ENCODE measurements around the gene PCSK9. TPM values are rescaled to one million over a fixed set of nuclear protein-coding genes. Genes with fewer than 3 reads are reported as not detected.

The PCSK9 gene
- total RNA-seq, 2 experiments from 2014 or later = not detected

DNA sequence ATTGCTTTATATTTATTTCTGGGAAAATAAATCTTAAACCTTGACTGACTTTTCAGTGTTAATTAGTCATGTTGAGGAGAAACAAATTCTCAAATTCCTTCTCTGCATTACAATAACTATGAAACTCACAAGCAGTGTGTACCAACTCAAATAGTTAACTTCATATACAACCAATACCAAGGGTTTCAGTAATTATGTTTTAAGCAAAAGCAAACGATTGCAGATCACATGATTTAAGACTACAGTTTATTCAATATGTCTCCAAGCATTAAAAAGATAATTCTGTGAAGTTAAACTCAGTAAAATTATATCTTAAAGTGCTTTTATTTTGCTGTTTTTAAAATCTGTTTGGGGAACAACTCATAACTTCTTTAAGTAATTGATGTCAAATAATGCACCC lies 28.6 kb downstream of the PCSK9 start:
- no peak for ATAC-seq (ENCODE audit: poor library complexity)
- DNase-seq = no peak
- no peak overlapping the region for H3K4me3 Mint-ChIP-seq
- POLR2A ChIA-PET = no interaction called here
- peaks cover 74% of the 10 kb centered on the region for H3K36me3 Mint-ChIP-seq (ENCODE audit: low read depth)
- no peaks in the 10 kb centered on the region for H3K9me3 Mint-ChIP-seq
- no peaks in the 10 kb centered on the region for H3K27me3 ChIP-seq (ENCODE audit: control insufficient read depth in 1 of 2, insufficient read depth in 2 of 2, low read length in 2 of 2)
- peaks cover 59% of the 10 kb centered on the region for H3K36me3 ChIP-seq (ENCODE audit: insufficient read depth, low read length)
- no peaks in the 10 kb centered on the region for H3K4me1 ChIP-seq (ENCODE audit: insufficient read depth, low read length)
- no peaks in the 10 kb centered on the region for H3K27me3 Mint-ChIP-seq
- TF ChIP-seq, protein P1, sequence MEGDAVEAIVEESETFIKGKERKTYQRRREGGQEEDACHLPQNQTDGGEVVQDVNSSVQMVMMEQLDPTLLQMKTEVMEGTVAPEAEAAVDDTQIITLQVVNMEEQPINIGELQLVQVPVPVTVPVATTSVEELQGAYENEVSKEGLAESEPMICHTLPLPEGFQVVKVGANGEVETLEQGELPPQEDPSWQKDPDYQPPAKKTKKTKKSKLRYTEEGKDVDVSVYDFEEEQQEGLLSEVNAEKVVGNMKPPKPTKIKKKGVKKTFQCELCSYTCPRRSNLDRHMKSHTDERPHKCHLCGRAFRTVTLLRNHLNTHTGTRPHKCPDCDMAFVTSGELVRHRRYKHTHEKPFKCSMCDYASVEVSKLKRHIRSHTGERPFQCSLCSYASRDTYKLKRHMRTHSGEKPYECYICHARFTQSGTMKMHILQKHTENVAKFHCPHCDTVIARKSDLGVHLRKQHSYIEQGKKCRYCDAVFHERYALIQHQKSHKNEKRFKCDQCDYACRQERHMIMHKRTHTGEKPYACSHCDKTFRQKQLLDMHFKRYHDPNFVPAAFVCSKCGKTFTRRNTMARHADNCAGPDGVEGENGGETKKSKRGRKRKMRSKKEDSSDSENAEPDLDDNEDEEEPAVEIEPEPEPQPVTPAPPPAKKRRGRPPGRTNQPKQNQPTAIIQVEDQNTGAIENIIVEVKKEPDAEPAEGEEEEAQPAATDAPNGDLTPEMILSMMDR (IDR thresholded peaks at IDR 0.05) = no peak
- H3K9me3 ChIP-seq (ENCODE audit: control insufficient read depth in 1 of 2, insufficient read depth in 1 of 2, low read length in 2 of 2) = no peaks in the 10 kb centered on the region
- intact Hi-C loops (cut with DNase I, micrococcal nuclease) = no loop called here
- H3K4me3 ChIP-seq (ENCODE audit: low read length) = no peak overlapping the region
- H3K27ac Mint-ChIP-seq = no peak overlapping the region
- H3K4me1 Mint-ChIP-seq (ENCODE audit: low read depth) = no peaks in the 10 kb centered on the region
- CTCF ChIA-PET = no interaction called here
- no peak overlapping the region for H3K27ac ChIP-seq (ENCODE audit: low read depth in 1 of 2, low read length in 2 of 2)

DNA sequence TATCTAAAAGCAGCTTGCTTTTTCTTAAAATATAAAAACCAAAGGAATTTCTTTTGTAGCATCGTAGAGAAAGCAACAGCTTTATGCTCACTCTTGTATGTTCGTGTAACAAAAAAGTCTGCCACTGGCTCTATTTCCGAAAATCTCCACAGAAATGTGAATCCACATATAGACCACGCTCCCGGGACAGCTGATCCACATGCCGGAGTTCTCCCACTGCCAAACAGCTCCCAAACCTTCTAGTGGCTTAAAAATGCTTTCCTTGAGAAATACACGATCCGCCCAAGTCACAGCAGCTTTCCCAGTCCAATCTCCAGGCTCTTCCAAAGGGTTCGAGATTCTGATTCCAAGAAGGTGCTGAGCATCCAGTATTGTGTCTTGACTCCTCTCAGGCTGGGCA lies 29.3 kb downstream of the PCSK9 start:
- no peaks in the 10 kb centered on the region for H3K4me1 ChIP-seq (ENCODE audit: insufficient read depth, low read length)
- H3K27me3 ChIP-seq (ENCODE audit: control insufficient read depth in 1 of 2, insufficient read depth in 2 of 2, low read length in 2 of 2) = no peaks in the 10 kb centered on the region
- DNase-seq (no peak), ATAC-seq (ENCODE audit: poor library complexity) (no peak)
- Mint-ChIP-seq H3K36me3 (ENCODE audit: low read depth) (peaks cover 81% of the 10 kb centered on the region), H3K27ac (no peak overlapping the region), H3K4me1 (ENCODE audit: low read depth) (no peaks in the 10 kb centered on the region), H3K27me3 (no peaks in the 10 kb centered on the region), H3K4me3 (no peak overlapping the region), H3K9me3 (no peaks in the 10 kb centered on the region)
- no peaks in the 10 kb centered on the region for H3K9me3 ChIP-seq (ENCODE audit: control insufficient read depth in 1 of 2, insufficient read depth in 1 of 2, low read length in 2 of 2)
- peaks cover 66% of the 10 kb centered on the region for H3K36me3 ChIP-seq (ENCODE audit: insufficient read depth, low read length)
- intact Hi-C loops (cut with DNase I, micrococcal nuclease) = no loop called here
- H3K27ac ChIP-seq (ENCODE audit: low read depth in 1 of 2, low read length in 2 of 2) = no peak overlapping the region
- POLR2A ChIA-PET = no interaction called here
- TF ChIP-seq, protein P1 (IDR thresholded peaks at IDR 0.05) = no peak
- no peak overlapping the region for H3K4me3 ChIP-seq (ENCODE audit: low read length)
- CTCF ChIA-PET = no interaction called here

DNA sequence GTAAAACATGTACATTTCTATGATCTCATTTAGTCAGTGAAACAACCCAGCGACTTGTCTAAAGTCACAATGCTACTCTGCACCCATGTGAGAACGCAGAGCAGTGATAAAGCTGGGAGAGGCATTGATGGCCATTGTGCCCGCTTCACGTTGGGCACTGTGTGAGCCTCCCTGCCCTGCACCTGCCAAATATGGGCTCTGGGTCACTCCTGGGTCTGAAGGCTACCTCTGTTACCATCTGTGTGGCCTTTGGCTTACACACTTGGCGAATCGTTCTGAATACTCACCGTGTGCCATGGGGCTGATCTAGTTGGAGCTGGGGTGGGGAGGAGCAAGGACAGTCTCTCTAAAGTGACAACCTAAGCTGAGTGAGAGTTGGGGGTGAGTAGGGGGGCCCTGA lies 29.9 kb downstream of the PCSK9 start:
- no peak overlapping the region for H3K4me3 ChIP-seq (ENCODE audit: low read length)
- no peaks in the 10 kb centered on the region for H3K4me1 ChIP-seq (ENCODE audit: insufficient read depth, low read length)
- TF ChIP-seq, protein P1 (IDR thresholded peaks at IDR 0.05) = no peak
- no peak for DNase-seq
- ChIA-PET POLR2A (no interaction called here), CTCF (interaction anchor here (0.7 kb wide), 2 partner anchors 9 to 162 kb away, joined by 3 to 4 read pairs; no protein-coding TSS in a partner anchor)
- intact Hi-C loops (cut with DNase I, micrococcal nuclease) = no loop called here
- no peaks in the 10 kb centered on the region for H3K9me3 Mint-ChIP-seq
- no peak for ATAC-seq (ENCODE audit: poor library complexity)
- no peaks in the 10 kb centered on the region for H3K27me3 Mint-ChIP-seq
- H3K4me1 Mint-ChIP-seq (ENCODE audit: low read depth) = no peaks in the 10 kb centered on the region
- no peak overlapping the region for H3K27ac ChIP-seq (ENCODE audit: low read depth in 1 of 2, low read length in 2 of 2)
- peaks cover 72% of the 10 kb centered on the region for H3K36me3 ChIP-seq (ENCODE audit: insufficient read depth, low read length)
- no peak overlapping the region for H3K4me3 Mint-ChIP-seq
- H3K27me3 ChIP-seq (ENCODE audit: control insufficient read depth in 1 of 2, insufficient read depth in 2 of 2, low read length in 2 of 2) = no peaks in the 10 kb centered on the region
- H3K27ac Mint-ChIP-seq = no peak overlapping the region
- peaks cover 88% of the 10 kb centered on the region for H3K36me3 Mint-ChIP-seq (ENCODE audit: low read depth)
- H3K9me3 ChIP-seq (ENCODE audit: control insufficient read depth in 1 of 2, insufficient read depth in 1 of 2, low read length in 2 of 2) = no peaks in the 10 kb centered on the region

All from CD4-positive, alpha-beta T cell (primary cell).